ENCODE measurements around the gene RBP3. TPM values are rescaled to one million over a fixed set of nuclear protein-coding genes. Genes with fewer than 3 reads are reported as not detected.

The RBP3 gene
- total RNA-seq, 1 donor from 2014 or later, result not detected

DNA sequence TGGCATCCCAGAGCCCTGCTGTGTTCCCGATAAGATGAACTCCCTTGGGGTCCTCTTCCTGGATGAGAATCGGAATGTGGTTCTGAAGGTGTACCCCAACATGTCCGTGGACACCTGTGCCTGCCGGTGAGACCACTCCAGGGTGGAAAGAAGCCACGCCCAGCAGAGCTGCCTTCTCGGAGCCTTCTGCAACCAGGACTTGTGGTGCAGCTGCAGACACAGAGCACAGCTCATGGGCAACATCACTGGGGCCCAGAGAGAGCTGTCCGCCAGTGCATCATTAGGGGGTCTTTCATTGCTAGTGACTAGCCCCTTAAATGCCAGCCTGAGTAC lies 35.5 kb upstream of the RBP3 start:
- H3K27ac ChIP-seq, result no peak overlapping the region
- intact Hi-C loops (cut with DNase I), result loop anchor here (10.0 kb wide), 1 partner anchor 268 kb away; no protein-coding TSS in a partner anchor
- no peak for DNase-seq
- no peak overlapping the region for H3K4me3 ChIP-seq
- TF ChIP-seq, protein P1, sequence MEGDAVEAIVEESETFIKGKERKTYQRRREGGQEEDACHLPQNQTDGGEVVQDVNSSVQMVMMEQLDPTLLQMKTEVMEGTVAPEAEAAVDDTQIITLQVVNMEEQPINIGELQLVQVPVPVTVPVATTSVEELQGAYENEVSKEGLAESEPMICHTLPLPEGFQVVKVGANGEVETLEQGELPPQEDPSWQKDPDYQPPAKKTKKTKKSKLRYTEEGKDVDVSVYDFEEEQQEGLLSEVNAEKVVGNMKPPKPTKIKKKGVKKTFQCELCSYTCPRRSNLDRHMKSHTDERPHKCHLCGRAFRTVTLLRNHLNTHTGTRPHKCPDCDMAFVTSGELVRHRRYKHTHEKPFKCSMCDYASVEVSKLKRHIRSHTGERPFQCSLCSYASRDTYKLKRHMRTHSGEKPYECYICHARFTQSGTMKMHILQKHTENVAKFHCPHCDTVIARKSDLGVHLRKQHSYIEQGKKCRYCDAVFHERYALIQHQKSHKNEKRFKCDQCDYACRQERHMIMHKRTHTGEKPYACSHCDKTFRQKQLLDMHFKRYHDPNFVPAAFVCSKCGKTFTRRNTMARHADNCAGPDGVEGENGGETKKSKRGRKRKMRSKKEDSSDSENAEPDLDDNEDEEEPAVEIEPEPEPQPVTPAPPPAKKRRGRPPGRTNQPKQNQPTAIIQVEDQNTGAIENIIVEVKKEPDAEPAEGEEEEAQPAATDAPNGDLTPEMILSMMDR (IDR thresholded peaks at IDR 0.05), result no peak
- no peaks in the 10 kb centered on the region for H3K27me3 ChIP-seq
- no peaks in the 10 kb centered on the region for H3K36me3 ChIP-seq
- no peaks in the 10 kb centered on the region for H3K9me3 ChIP-seq
- no peak for ATAC-seq
- H3K4me1 ChIP-seq, result peaks cover 7% of the 10 kb centered on the region

DNA sequence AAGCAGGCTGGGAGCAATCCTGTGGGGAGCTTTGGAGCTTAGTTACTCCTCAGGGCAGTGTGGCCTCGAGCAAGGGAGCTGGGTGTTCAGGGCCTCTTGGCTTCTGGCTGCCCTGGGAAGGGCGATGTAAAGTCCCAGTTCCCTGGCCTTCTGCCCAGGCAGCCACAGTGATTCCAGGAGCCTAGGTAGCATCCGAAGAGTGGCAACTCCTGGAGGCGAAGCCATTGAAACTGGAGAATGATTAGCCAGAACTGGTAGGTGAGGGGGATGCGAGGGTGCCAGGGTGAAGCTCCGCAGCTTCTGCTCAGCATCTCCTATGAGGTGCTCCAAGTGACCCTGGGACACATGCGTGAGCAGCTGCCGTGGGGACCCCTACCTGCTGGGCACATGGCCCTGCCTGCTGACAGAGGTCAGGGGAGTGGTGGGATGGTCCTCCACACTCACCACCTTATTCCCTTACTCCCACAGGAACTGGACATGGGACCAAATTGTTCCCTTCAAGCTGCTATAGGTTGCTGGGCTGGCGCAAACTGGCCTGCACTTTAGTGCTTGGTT lies 33.7 kb upstream of the RBP3 start:
- H3K27me3 ChIP-seq, result no peaks in the 10 kb centered on the region
- H3K27ac ChIP-seq, result no peak overlapping the region
- ATAC-seq, result no peak
- TF ChIP-seq, protein P1 (IDR thresholded peaks at IDR 0.05), result no peak
- peak; percentile 41 for DNase-seq
- no peak overlapping the region for H3K4me3 ChIP-seq
- H3K36me3 ChIP-seq, result no peaks in the 10 kb centered on the region
- H3K9me3 ChIP-seq, result no peaks in the 10 kb centered on the region
- peaks cover 7% of the 10 kb centered on the region for H3K4me1 ChIP-seq
- intact Hi-C loops (cut with DNase I), result loop anchor here (10.0 kb wide), 1 partner anchor 270 kb away; no protein-coding TSS in a partner anchor

DNA sequence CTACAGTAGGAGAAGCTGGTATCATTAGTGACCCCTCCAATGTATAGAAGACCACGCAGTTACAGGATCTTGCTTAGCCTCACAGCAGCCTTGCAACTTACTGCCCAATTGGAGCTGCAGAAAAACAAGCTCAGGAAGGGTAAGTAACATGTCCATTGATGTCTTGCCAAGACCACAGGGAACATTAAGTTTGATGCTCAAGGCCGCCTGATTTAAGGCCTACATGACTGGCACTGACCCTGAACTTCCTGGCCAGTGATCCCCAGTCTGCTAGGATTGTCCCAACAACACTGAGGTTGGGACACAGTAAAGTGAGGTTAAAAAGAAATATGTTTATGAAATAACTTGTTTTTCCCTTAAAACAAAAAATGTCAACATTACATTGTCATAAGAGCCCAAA lies 32.7 kb upstream of the RBP3 start:
- no peak overlapping the region for H3K27ac ChIP-seq
- H3K4me3 ChIP-seq, result no peak overlapping the region
- peaks cover 7% of the 10 kb centered on the region for H3K4me1 ChIP-seq
- ATAC-seq (no peak), DNase-seq (no peak)
- H3K9me3 ChIP-seq, result no peaks in the 10 kb centered on the region
- H3K27me3 ChIP-seq, result no peaks in the 10 kb centered on the region
- TF ChIP-seq, protein P1 (IDR thresholded peaks at IDR 0.05), result no peak
- H3K36me3 ChIP-seq, result no peaks in the 10 kb centered on the region
- intact Hi-C loops (cut with DNase I), result loop anchor here (10.0 kb wide), 1 partner anchor 271 kb away; no protein-coding TSS in a partner anchor

DNA sequence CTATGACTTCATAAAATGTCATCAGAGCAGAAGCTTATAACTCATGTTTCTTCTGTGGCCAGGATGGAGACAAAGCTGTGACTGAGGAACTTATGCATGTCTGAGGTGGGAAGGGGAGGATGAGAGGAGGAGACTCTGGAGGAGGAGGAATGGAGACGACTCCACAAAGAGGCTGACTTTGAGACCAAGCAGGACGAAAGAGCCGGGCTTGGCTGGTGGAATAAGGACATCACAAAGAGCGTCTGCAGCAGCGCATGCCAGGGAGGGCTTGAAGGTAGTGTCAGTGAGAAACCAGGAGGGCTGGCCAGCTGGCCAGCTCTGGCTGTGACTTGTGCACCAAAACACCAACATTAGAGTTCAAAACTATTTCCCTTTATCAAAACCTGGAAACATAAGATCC lies 32.0 kb upstream of the RBP3 start:
- ATAC-seq, result no peak
- peak; percentile 6 for DNase-seq
- TF ChIP-seq, protein P1 (IDR thresholded peaks at IDR 0.05), result no peak
- no peak overlapping the region for H3K27ac ChIP-seq
- intact Hi-C loops (cut with DNase I), result loop anchor here (10.0 kb wide), 1 partner anchor 271 kb away; no protein-coding TSS in a partner anchor
- H3K9me3 ChIP-seq, result no peaks in the 10 kb centered on the region
- H3K4me1 ChIP-seq, result peaks cover 6% of the 10 kb centered on the region
- no peak overlapping the region for H3K4me3 ChIP-seq
- H3K27me3 ChIP-seq, result no peaks in the 10 kb centered on the region
- H3K36me3 ChIP-seq, result no peaks in the 10 kb centered on the region

DNA sequence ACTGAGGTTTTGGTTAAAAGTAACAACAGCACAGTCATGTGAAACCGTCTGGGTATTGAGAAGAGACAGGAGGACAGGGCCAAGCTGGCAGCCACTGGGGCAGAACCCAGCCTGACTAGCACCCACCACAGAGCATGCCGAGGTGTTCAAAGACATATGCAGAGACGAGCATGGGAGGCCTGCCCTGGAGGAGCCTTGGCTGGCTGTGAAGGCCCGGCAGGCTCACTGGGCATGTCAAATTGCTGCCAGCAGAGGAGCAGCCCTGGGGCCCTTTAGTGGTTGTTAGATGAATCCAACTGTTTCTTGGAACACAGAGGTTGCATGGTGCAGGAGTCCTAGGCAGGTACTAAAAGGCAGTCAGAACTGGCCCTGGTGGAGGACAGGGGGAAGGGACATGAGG lies 30.9 kb upstream of the RBP3 start:
- Histone ChIP-seq H3K27me3 (no peaks in the 10 kb centered on the region), H3K9me3 (no peaks in the 10 kb centered on the region), H3K36me3 (no peaks in the 10 kb centered on the region), H3K4me1 (no peaks in the 10 kb centered on the region), H3K27ac (no peak overlapping the region), H3K4me3 (no peak overlapping the region)
- ATAC-seq (no peak), DNase-seq (no peak)
- TF ChIP-seq, protein P1 (IDR thresholded peaks at IDR 0.05), result no peak
- intact Hi-C loops (cut with DNase I), result loop anchor here (10.0 kb wide), 1 partner anchor 272 kb away; no protein-coding TSS in a partner anchor
